ENCODE measurements around the gene MIPOL1. TPM values are rescaled to one million over a fixed set of nuclear protein-coding genes. Genes with fewer than 3 reads are reported as not detected.

MIPOL1 gene
- total and polyA plus RNA-seq, 2 of the 13 experiments (the other 11 are each of a cell fraction or from before 2014, with no cell fraction given): 8.6 to 34.2 TPM

DNA sequence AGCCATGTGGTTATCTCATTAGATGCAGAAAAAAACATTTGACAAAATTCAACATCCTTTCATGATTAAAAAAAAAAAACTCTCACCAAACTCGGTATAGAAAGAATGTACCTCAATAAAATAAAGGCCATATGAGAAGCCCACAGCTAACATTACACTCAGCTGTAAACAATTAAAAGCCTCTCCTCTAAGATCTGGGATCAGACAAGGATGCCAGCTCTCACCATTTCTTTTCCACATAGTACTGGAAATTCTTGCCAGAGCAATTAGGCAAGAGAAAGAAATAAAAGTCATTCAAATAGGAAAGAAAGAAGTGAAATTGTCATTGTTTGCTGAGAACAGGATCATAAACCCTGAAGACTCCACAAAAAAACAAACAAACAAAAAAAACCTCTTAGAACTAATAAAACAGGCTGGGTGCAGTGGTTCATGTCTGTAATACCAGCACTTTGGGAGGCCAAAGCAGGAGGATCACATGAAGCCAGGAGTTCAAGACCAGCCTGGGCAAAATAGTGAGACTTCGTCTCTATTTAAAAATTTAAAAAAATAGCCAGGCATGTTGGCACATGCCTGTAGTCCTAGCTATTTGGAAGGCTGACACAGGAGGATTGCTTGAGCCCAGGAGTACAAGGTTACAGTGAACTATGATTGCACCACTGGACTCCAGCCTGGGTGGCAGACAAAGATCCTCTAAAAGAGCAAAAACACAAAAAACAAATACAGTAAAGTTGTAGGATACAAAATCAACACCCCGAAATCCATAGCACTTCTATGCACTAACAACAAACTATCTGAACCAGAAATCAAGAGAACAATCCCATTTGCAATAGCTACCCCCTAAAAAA, 282.9 kb downstream of the MIPOL1 start (continued):
- no peak for TF ChIP-seq GMEB1 (CRISPR knock-in tag; IDR thresholded peaks at IDR 0.05; ENCODE audit: borderline replicate concordance)
- no peak for TF ChIP-seq MXD1 (CRISPR knock-in tag; IDR thresholded peaks at IDR 0.05)
- no peak for TF ChIP-seq ZNF441 (CRISPR knock-in tag; IDR thresholded peaks at IDR 0.05; ENCODE audit: borderline replicate concordance)
- TF ChIP-seq ZNF766 (CRISPR knock-in tag; IDR thresholded peaks at IDR 0.05; ENCODE audit: borderline replicate concordance): no peak
- no peak for TF ChIP-seq CENPX (CRISPR knock-in tag; IDR thresholded peaks at IDR 0.05)
- 0 out of 2 replicates have a peak, but pooled peaks have one; percentile 35 for TF ChIP-seq ZNF556 (CRISPR knock-in tag; IDR thresholded peaks at IDR 0.05; ENCODE audit: borderline replicate concordance)
- no peak for TF ChIP-seq HIVEP1 (CRISPR knock-in tag; IDR thresholded peaks at IDR 0.05)
- TF ChIP-seq ZNF614 (CRISPR knock-in tag; IDR thresholded peaks at IDR 0.05; ENCODE audit: borderline replicate concordance): 0 out of 2 replicates have a peak, but pooled peaks have one; percentile 65
- no peak; the same call in 1 of the 2 replicates for TF ChIP-seq ZNF652 (CRISPR knock-in tag; IDR thresholded peaks at IDR 0.05; ENCODE audit: borderline replicate concordance, low read depth)
- no peak for TF ChIP-seq ETV5 (CRISPR knock-in tag; IDR thresholded peaks at IDR 0.05; ENCODE audit: borderline replicate concordance)
- TF ChIP-seq EED (CRISPR knock-in tag; IDR thresholded peaks at IDR 0.05): no peak
- no peak for TF ChIP-seq CHD2 (IDR thresholded peaks at IDR 0.05; ENCODE audit: low read depth, low read length)
- TF ChIP-seq MXD3 (CRISPR knock-in tag; IDR thresholded peaks at IDR 0.05): no peak
- TF ChIP-seq TEF (CRISPR knock-in tag; IDR thresholded peaks at IDR 0.05): no peak
- no peak for TF ChIP-seq ZNF430 (CRISPR knock-in tag; IDR thresholded peaks at IDR 0.05)
- TF ChIP-seq TBL1XR1 (IDR thresholded peaks at IDR 0.05; ENCODE audit: borderline replicate concordance, low read length, partially characterized antibody): no peak
- no peak for TF ChIP-seq ZNF451 (CRISPR knock-in tag; IDR thresholded peaks at IDR 0.05)
- peak; percentile 63; the same call in 1 of the 2 replicates for TF ChIP-seq ZNF800 (CRISPR knock-in tag; IDR thresholded peaks at IDR 0.05)
- TF ChIP-seq ZEB1 (IDR thresholded peaks at IDR 0.05; ENCODE audit: insufficient replicate concordance, low read depth): no peak
- TF ChIP-seq DRAP1 (CRISPR knock-in tag; IDR thresholded peaks at IDR 0.05): peak; percentile 31; the same call in 1 of the 2 replicates
- no peak for TF ChIP-seq MZF1 (CRISPR knock-in tag; IDR thresholded peaks at IDR 0.05; ENCODE audit: borderline replicate concordance)
- TF ChIP-seq ZNF879 (CRISPR knock-in tag; IDR thresholded peaks at IDR 0.05): no peak
- TF ChIP-seq PITX1 (CRISPR knock-in tag; IDR thresholded peaks at IDR 0.05): no peak
- TF ChIP-seq JDP2 (CRISPR knock-in tag; IDR thresholded peaks at IDR 0.05; ENCODE audit: borderline replicate concordance): no peak
